ENCODE measurements around the gene RAPGEF1. TPM values are rescaled to one million over a fixed set of nuclear protein-coding genes. Genes with fewer than 3 reads are reported as not detected.

RAPGEF1 gene
- total and polyA plus RNA-seq, 2 experiments from 2014 or later = 9.9 to 82.8 TPM

- no peak for TF ChIP-seq ZNF114 (CRISPR knock-in tag; IDR thresholded peaks at IDR 0.05)
- no peak for TF ChIP-seq EZH2 (IDR thresholded peaks at IDR 0.05; ENCODE audit: low read depth, unreplicated experiment)
- no peak for TF ChIP-seq ETS1 (IDR thresholded peaks at IDR 0.05)
- no peak for TF ChIP-seq STAT1 (IDR thresholded peaks at IDR 0.05; ENCODE audit: unreplicated experiment)
- TF ChIP-seq EZH2phosphoT487 (IDR thresholded peaks at IDR 0.05; ENCODE audit: unreplicated experiment) = no peak
- no peak for TF ChIP-seq CREB1 (CRISPR knock-in tag; IDR thresholded peaks at IDR 0.05; ENCODE audit: low read depth)
- TF ChIP-seq NANOG (IDR thresholded peaks at IDR 0.05; ENCODE audit: borderline replicate concordance) = no peak
- no peak for TF ChIP-seq ZNF331 (CRISPR knock-in tag; IDR thresholded peaks at IDR 0.05; ENCODE audit: low read depth)
- no peak for TF ChIP-seq CTCF (conservative IDR thresholded peaks at IDR 0.05; ENCODE audit: low read depth in 2 of 2)
- TF ChIP-seq JUNB (IDR thresholded peaks at IDR 0.05; ENCODE audit: unreplicated experiment) = no peak
- TF ChIP-seq ZNF462 (CRISPR knock-in tag; IDR thresholded peaks at IDR 0.05) = no peak
- H4K20me1 ChIP-seq (replicated peaks; ENCODE audit: insufficient read depth) = no peaks in the 10 kb centered on the region
- Mint-ChIP-seq H3K4me1 (peaks cover 61% of the 10 kb centered on the region), H3K27me3 (ENCODE audit: insufficient read depth, low read depth, poor library complexity) (peaks cover 4% of the 10 kb centered on the region), H3K4me3 (no peak overlapping the region), H3K27ac (no peak overlapping the region), H3K36me3 (ENCODE audit: low read depth) (no peaks in the 10 kb centered on the region; the same call in 2 of the 3 replicates), H3K9me3 (no peaks in the 10 kb centered on the region)
- ATAC-seq (no peak), DNase-seq (ENCODE audit: low spot score) (no peak)
- H2AFZ ChIP-seq = no peak overlapping the region
- H3K27ac ChIP-seq (ENCODE audit: low read depth) = no peak overlapping the region
- H3K4me2 ChIP-seq = no peak overlapping the region
- H3K27me3 ChIP-seq (ENCODE audit: insufficient read depth) = no peaks in the 10 kb centered on the region
- no peaks in the 10 kb centered on the region for H3K9me2 ChIP-seq (ENCODE audit: insufficient read depth)
- peaks cover 18% of the 10 kb centered on the region for H3F3A ChIP-seq (replicated peaks; ENCODE audit: low read depth)
- H3K4me1 ChIP-seq (ENCODE audit: insufficient read depth) = peaks cover 44% of the 10 kb centered on the region
- peaks cover 74% of the 10 kb centered on the region for H3K79me2 ChIP-seq (replicated peaks; ENCODE audit: insufficient read depth)
- H3K4me3 ChIP-seq = no peak overlapping the region
- H3K36me3 ChIP-seq (ENCODE audit: insufficient read depth) = no peaks in the 10 kb centered on the region
These were observed 82.4 kb downstream of the RAPGEF1 start for GRCh38 chr9:131657456-131657855.
